GM23338 (cell line): ENCODE measurements around the gene SNAP25.

Experiments used
- CREB1 ChIP-seq: fragments of 250-450 bp; sonication (Bioruptor Pico); IDR thresholded peaks from 2 replicates; pipeline ENCODE4 v1.5.0; 2020; ENCODE audit warnings: low read depth, mild to moderate bottlenecking, moderate library complexity
- CTCF ChIP-seq, 2 experiments: fragments of 200-600 bp in 1 of 2; sonication (generic) in 1 of 2; conservative IDR thresholded peaks; 2 replicates each; pipeline versions ENCODE4 v1.5.1 to v1.6.1; 2016 to 2017; ENCODE audit warnings: antibody characterized with exemption in 2 of 2, low read depth in 2 of 2, mild to moderate bottlenecking in 2 of 2, moderate library complexity in 1 of 2
- EZH2 ChIP-seq: fragments of 200-600 bp; sonication (generic); IDR thresholded peaks from one replicate; pipeline ENCODE4 v1.8.0; 2017; ENCODE audit warnings: antibody characterized with exemption, mild to moderate bottlenecking, low read depth; ENCODE audit not compliant: unreplicated experiment
- EZH2phosphoT487 ChIP-seq: fragments of 200-600 bp; sonication (generic); IDR thresholded peaks from one replicate; pipeline ENCODE4 v1.8.1; 2018; ENCODE audit warnings: antibody characterized with exemption; ENCODE audit not compliant: unreplicated experiment
- JUNB ChIP-seq: IDR thresholded peaks from one replicate; pipeline ENCODE4 v1.6.1; 2016; ENCODE audit warnings: antibody characterized with exemption; ENCODE audit not compliant: unreplicated experiment
- POLR2AphosphoS5 ChIP-seq: IDR thresholded peaks from 2 replicates; pipeline ENCODE4 v1.6.1; 2016; ENCODE audit warnings: antibody characterized with exemption, low read depth
- REST ChIP-seq: IDR thresholded peaks from one replicate; pipeline ENCODE4 v1.6.1; 2018; ENCODE audit warnings: antibody characterized with exemption; ENCODE audit not compliant: unreplicated experiment
- ZNF331 ChIP-seq: fragments of 250-450 bp; sonication (Bioruptor Pico); IDR thresholded peaks from 2 replicates; pipeline ENCODE4 v1.5.0; 2020; ENCODE audit warnings: low read depth, mild to moderate bottlenecking, moderate library complexity

GRCh38 chr20:10297223-10297622 lies 78.6 kb downstream of the SNAP25 start:
- no peak for TF ChIP-seq CTCF (conservative IDR thresholded peaks at IDR 0.05; ENCODE audit: low read depth in 2 of 2)
- no peak for TF ChIP-seq CREB1 (CRISPR knock-in tag)
- TF ChIP-seq POLR2AphosphoS5, result no peak
- TF ChIP-seq ZNF331 (CRISPR knock-in tag), result no peak
- no peak for TF ChIP-seq EZH2
- TF ChIP-seq REST, result no peak
- no peak for TF ChIP-seq JUNB
- TF ChIP-seq EZH2phosphoT487, result no peak
